Adrenal gland (tissue), 5 donors: ENCODE measurements around the gene HMSD.

Experiments used
- CTCF ChIP-seq, 6 experiments: fragments of 450-650 bp in 4 of 6; fragments of 200-600 bp in 2 of 6; sonication (generic) in 1 of 6; IDR thresholded peaks; 1 replicate in 5 of 6; 2 replicates in 1 of 6; pipeline versions ENCODE4 v1.5.1 to v1.8.0; 2016 to 2021; ENCODE audit warnings: antibody characterized with exemption in 6 of 6, mild to moderate bottlenecking in 2 of 6, moderate library complexity in 1 of 6
- POLR2A ChIP-seq, 2 donors: fragments of 450-650 bp; IDR thresholded peaks; one replicate each; pipeline ENCODE4 v1.6.1; 2017; ENCODE audit warnings: antibody characterized with exemption in 2 of 2, mild to moderate bottlenecking in 2 of 2, moderate library complexity in 1 of 2
- donor health status: DM: no; HTN: no; CAD: no.

- TF ChIP-seq POLR2A (IDR thresholded peaks at IDR 0.05) (no peak), CTCF (IDR thresholded peaks at IDR 0.05) (no peak)
Observed at GRCh38 chr18:63909870-63910269, 39.2 kb upstream of the HMSD start.
